HepG2 (cell line): Measurements from ENCODE around the gene HMG20B. TPM values are rescaled to one million over a fixed set of nuclear protein-coding genes. Genes with fewer than 3 reads are reported as not detected.

Experiments used
- AHR ChIP-seq: IDR thresholded peaks from 2 replicates; pipeline ENCODE4 v1.6.1; 2018; ENCODE audit warnings: missing genetic modification reagents, missing compliant biosample characterization
- DNMT3B ChIP-seq: conservative IDR thresholded peaks from 2 replicates; pipeline ENCODE4 v1.6.1; 2016; ENCODE audit warnings: missing biosample characterization, control low read depth
- GFI1 ChIP-seq: sonication (generic); formaldehyde crosslinking; IDR thresholded peaks from 2 replicates; pipeline ENCODE4 v1.5.0; 2020; ENCODE audit warnings: missing genetic modification reagents, mild to moderate bottlenecking, borderline replicate concordance
- HINFP ChIP-seq: sonication (generic); formaldehyde crosslinking; IDR thresholded peaks from 2 replicates; pipeline ENCODE4 v1.4.0; 2020; ENCODE audit warnings: low read depth, mild to moderate bottlenecking, missing genetic modification reagents
- MED13 ChIP-seq: sonication (generic); formaldehyde crosslinking; IDR thresholded peaks from 2 replicates; pipeline ENCODE4 v1.5.0; 2020; ENCODE audit warnings: missing genetic modification reagents
- MEIS2 ChIP-seq: sonication (generic); formaldehyde crosslinking; IDR thresholded peaks from 2 replicates; pipeline ENCODE4 v1.9.0; 2021; ENCODE audit warnings: mild to moderate bottlenecking, missing genetic modification reagents
- NKX3-1 ChIP-seq: sonication (generic); formaldehyde crosslinking; IDR thresholded peaks from 2 replicates; pipeline ENCODE4 v1.5.0; 2020; ENCODE audit warnings: missing genetic modification reagents
- PHF20 ChIP-seq: sonication (generic); formaldehyde crosslinking; IDR thresholded peaks from 2 replicates; pipeline ENCODE4 v1.5.0; 2020; ENCODE audit warnings: mild to moderate bottlenecking, missing genetic modification reagents
- POLR2AphosphoS5 ChIP-seq: IDR thresholded peaks from 2 replicates; pipeline ENCODE4 v1.6.1; 2012; ENCODE audit warnings: low read depth, low read length
- RFX3 ChIP-seq: IDR thresholded peaks from 2 replicates; pipeline ENCODE4 v1.6.1; 2016; ENCODE audit warnings: missing biosample characterization, missing genetic modification reagents
- SMARCE1 ChIP-seq: fragments of 450-650 bp; IDR thresholded peaks from 2 replicates; pipeline ENCODE4 v1.6.1; 2017; ENCODE audit warnings: borderline replicate concordance
- TOE1 ChIP-seq: sonication (generic); formaldehyde crosslinking; IDR thresholded peaks from 2 replicates; pipeline ENCODE4 v1.4.0; 2020; ENCODE audit warnings: mild to moderate bottlenecking, missing genetic modification reagents
- WIZ ChIP-seq: sonication (generic); formaldehyde crosslinking; IDR thresholded peaks from 2 replicates; pipeline ENCODE4 v1.5.1; 2020; ENCODE audit warnings: mild to moderate bottlenecking, missing genetic modification reagents
- ZFP62 ChIP-seq: sonication (generic); formaldehyde crosslinking; IDR thresholded peaks from 2 replicates; pipeline ENCODE4 v1.4.0; 2020; ENCODE audit warnings: missing genetic modification reagents
- ZNF549 ChIP-seq: sonication (generic); formaldehyde crosslinking; IDR thresholded peaks from 2 replicates; pipeline ENCODE4 v1.5.0; 2020; ENCODE audit warnings: missing genetic modification reagents
- polyA plus RNA-seq, 8 experiments: library from polyadenylated mRNA; depleted of rRNA in 3 of 8; stranded (reverse) in 7 of 8; unstranded in 1 of 8; fragments of >200 nt; fragmentation: Illumina TruSeq in 4 of 8; extraction: Trizol in 4 of 8; gene quantifications; 2 replicates each; pipeline versions ENCODE4 v1.2.1 to v1.2.3, GENCODE V29; 2011 to 2016; ENCODE audit warnings: low read depth in 4 of 8, missing spikeins in 1 of 8, mixed read lengths in 1 of 8; ENCODE audit not compliant: insufficient read depth in 1 of 8
- total RNA-seq, 5 experiments: library from RNA; depleted of rRNA; stranded (reverse); fragments of >200 nt; fragmentation: Illumina TruSeq; extraction: Trizol; gene quantifications; 2 replicates each; pipeline ENCODE4 v1.2.3, GENCODE V29; 2016; ENCODE audit warnings: low read depth in 1 of 5
- TF ChIP-seq, protein P1 (sequence below): IDR thresholded peaks from 2 replicates; pipeline ENCODE4 v1.6.1; 2018; ENCODE audit warnings: missing genetic modification reagents, mild to moderate bottlenecking, missing compliant biosample characterization
- TF ChIP-seq, protein P2 (sequence below): sonication (generic); formaldehyde crosslinking; IDR thresholded peaks from 2 replicates; pipeline ENCODE4 v1.4.0; 2020; ENCODE audit warnings: missing genetic modification reagents, borderline replicate concordance
- TF ChIP-seq, protein P3 (sequence below): sonication (generic); formaldehyde crosslinking; IDR thresholded peaks from 2 replicates; pipeline ENCODE4 v1.8.1; 2023; ENCODE audit warnings: mild to moderate bottlenecking, missing genetic modification reagents

Gene HMG20B
- total and polyA plus RNA-seq, 2 of the 13 experiments (the other 11 are each of a cell fraction or from before 2014, with no cell fraction given) = 23.9 to 29.2 TPM

- TF ChIP-seq ZFP62 (CRISPR knock-in tag) (0 out of 2 replicates have a peak, but pooled peaks have one; percentile 60), RFX3 (CRISPR knock-in tag) (no peak), POLR2AphosphoS5 (peak; percentile 69), WIZ (CRISPR knock-in tag) (0 out of 2 replicates have a peak, but pooled peaks have one; percentile 16), SMARCE1 (no peak), MED13 (CRISPR knock-in tag) (0 out of 2 replicates have a peak, but pooled peaks have one; percentile 23), ZNF549 (no peak), PHF20 (CRISPR knock-in tag) (peak; percentile 99), TOE1 (CRISPR knock-in tag) (no peak), AHR (peak; percentile 48; the same call in 1 of the 2 replicates), HINFP (CRISPR knock-in tag) (peak; percentile 94), DNMT3B (CRISPR knock-in tag) (no peak), MEIS2 (CRISPR knock-in tag) (0 out of 2 replicates have a peak, but pooled peaks have one; percentile 18), GFI1 (CRISPR knock-in tag) (no peak), NKX3-1 (CRISPR knock-in tag) (no peak)
- TF ChIP-seq, protein P1, sequence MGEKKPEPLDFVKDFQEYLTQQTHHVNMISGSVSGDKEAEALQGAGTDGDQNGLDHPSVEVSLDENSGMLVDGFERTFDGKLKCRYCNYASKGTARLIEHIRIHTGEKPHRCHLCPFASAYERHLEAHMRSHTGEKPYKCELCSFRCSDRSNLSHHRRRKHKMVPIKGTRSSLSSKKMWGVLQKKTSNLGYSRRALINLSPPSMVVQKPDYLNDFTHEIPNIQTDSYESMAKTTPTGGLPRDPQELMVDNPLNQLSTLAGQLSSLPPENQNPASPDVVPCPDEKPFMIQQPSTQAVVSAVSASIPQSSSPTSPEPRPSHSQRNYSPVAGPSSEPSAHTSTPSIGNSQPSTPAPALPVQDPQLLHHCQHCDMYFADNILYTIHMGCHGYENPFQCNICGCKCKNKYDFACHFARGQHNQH (CRISPR knock-in tag) = peak; percentile 88; the same call in 1 of the 2 replicates
- TF ChIP-seq, protein P2, sequence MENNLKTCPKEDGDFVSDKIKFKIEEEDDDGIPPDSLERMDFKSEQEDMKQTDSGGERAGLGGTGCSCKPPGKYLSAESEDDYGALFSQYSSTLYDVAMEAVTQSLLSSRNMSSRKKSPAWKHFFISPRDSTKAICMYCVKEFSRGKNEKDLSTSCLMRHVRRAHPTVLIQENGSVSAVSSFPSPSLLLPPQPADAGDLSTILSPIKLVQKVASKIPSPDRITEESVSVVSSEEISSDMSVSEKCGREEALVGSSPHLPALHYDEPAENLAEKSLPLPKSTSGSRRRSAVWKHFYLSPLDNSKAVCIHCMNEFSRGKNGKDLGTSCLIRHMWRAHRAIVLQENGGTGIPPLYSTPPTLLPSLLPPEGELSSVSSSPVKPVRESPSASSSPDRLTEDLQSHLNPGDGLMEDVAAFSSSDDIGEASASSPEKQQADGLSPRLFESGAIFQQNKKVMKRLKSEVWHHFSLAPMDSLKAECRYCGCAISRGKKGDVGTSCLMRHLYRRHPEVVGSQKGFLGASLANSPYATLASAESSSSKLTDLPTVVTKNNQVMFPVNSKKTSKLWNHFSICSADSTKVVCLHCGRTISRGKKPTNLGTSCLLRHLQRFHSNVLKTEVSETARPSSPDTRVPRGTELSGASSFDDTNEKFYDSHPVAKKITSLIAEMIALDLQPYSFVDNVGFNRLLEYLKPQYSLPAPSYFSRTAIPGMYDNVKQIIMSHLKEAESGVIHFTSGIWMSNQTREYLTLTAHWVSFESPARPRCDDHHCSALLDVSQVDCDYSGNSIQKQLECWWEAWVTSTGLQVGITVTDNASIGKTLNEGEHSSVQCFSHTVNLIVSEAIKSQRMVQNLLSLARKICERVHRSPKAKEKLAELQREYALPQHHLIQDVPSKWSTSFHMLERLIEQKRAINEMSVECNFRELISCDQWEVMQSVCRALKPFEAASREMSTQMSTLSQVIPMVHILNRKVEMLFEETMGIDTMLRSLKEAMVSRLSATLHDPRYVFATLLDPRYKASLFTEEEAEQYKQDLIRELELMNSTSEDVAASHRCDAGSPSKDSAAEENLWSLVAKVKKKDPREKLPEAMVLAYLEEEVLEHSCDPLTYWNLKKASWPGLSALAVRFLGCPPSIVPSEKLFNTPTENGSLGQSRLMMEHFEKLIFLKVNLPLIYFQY (CRISPR knock-in tag) = peak; percentile 72; the same call in 1 of the 2 replicates
- TF ChIP-seq, protein P3, sequence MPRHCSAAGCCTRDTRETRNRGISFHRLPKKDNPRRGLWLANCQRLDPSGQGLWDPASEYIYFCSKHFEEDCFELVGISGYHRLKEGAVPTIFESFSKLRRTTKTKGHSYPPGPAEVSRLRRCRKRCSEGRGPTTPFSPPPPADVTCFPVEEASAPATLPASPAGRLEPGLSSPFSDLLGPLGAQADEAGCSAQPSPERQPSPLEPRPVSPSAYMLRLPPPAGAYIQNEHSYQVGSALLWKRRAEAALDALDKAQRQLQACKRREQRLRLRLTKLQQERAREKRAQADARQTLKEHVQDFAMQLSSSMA = no peak
Measured at GRCh38 chr19:3626473-3627350, 54.0 kb downstream of the HMG20B start, which contains the start of gene CACTIN (continued).
